Fibroblast of skin of scalp (primary cell): ENCODE data around the gene SLC38A10.

Source experiments
- DNase-seq: peaks from one replicate; pipeline ENCODE4 v3.0.0-alpha.2; 2013

The SLC38A10 gene

GRCh38 chr17:81298991-81299738 lies 4.1 kb upstream of the SLC38A10 start:
- no peak for DNase-seq

DNA sequence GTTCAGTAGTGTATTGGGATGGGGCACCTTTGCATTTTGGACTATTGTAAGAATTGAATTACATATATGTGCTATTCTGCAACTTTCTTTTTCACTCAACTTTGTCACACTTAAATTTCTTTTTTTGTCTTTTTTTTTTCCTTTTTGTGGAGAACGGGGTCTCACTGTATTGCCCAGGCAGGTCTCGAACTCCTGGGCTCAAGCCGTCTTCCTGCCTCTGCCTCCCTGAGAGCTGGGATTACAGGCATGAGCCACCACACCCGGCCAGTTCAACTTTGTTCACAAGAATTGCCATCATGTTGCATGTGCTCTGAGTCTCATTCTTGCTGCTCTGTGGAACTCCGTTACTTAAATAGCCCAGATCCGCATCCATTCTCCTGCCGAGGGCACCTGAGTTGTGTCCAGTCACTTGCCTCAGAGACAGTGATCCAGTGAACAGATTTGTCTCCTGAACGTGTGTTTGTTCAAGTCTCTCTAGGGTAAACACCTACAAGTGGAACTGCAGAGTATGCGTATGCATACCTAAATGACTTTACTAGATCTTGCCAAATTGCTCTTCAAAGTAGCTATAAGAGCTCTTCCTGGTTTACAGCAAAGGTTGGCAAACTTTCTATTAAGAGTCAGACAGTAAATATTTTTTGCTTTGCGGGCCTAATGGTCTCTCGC lies 3.4 kb upstream of the SLC38A10 start:
- no peak for DNase-seq

DNA sequence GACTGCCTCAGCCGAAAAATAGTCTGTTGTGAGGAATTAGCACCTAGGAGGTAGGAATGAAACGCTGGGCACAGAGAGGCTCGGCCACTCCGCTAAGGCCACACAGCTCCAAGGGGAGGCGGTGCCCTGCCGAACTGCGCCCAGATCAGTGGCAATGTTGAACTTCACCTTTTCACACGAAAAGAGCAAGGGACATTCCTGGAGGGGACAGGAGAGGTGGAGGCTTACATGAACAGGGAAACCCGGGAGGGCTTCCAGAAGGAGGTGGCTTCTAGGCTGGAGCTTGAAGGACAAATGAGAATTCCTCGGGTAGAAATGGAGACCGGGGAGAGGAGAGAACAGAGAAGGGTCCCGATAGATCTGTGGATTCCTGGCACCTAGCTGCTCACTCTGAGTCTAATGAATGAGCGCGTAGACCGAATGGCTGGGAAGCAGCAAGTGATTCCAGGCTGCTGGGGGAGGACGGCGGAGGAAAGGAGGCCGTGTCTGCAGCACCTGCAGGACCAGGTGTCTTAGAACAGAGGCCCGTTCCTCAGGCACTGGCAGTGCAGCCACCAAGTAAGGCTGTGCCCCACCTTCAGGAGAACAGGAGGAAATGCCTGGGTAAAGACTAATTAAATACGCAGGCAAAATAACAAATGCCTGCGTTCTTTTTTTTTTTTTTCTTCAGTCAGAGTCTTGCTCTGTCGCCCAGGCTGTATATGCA lies 722 bp upstream of the SLC38A10 start:
- DNase-seq, result peak; percentile 32

GRCh38 chr17:81294512-81295030 lies 536 bp downstream of the SLC38A10 start:
- no peak for DNase-seq

- no peak for DNase-seq
These were observed 2.7 kb downstream of the SLC38A10 start for GRCh38 chr17:81292450-81292849.

- DNase-seq, result peak; percentile 61
These were observed 3.4 kb downstream of the SLC38A10 start for GRCh38 chr17:81291662-81292061.

DNA sequence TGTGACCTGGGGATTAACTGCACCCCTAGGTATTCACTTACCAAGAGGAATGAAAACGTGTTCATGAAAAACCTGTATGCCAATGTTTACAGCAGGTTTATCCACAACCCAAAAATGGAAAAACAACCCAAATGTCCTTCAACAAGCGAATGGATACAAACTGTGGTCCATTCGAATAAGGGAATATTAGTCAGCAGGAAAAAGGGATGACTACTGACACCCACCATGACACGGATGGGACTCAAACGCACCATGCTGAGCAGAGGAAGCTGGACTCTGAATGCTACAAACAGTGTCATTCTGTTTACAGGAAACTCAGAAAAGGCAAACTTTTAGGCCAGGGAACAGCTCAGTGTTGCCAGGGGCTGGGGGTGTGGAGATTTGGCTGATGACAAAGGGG lies 4.9 kb downstream of the SLC38A10 start:
- no peak for DNase-seq

DNA sequence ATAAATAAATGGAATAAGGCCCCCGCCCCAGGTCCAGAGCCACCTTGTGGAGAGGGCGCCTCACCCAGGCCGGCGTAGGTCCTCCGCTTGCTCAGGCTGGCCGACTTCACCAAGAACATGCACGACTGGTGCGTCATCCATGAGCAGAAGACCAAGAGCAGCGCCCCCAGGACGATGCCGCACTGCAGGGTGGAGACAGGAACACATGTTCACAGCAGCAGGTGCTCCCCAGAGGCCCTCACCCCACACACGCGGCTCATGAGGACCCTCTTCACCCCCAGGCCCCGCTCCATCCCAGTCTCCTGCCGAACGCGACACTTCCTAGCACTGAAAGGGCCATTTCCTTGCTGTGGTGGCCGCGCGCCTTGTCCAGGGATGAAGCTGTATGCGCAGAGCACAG lies 5.5 kb downstream of the SLC38A10 start:
- no peak for DNase-seq

DNA sequence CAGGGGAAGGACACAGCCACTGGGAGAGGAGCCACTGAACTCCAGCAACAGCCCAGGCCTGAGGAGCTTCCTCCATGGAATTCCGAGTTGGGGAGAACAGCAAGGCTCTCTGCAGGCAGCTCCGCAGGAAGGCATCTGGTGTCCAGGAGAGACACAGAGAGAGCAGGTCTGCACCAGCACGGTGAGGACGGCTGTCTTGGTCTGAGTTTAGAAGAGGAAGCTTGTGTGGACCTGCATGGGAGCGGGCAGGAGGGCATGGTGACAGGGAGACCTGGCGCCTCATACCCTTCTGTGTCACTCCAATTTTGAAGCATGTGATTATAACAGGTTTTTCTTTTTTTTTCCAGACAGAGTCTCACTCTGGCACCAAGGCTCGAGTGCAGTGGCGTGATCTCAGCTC lies 6.4 kb downstream of the SLC38A10 start:
- no peak for DNase-seq

- DNase-seq, result no peak
These were observed 7.2 kb downstream of the SLC38A10 start for GRCh38 chr17:81287741-81288430.

DNA sequence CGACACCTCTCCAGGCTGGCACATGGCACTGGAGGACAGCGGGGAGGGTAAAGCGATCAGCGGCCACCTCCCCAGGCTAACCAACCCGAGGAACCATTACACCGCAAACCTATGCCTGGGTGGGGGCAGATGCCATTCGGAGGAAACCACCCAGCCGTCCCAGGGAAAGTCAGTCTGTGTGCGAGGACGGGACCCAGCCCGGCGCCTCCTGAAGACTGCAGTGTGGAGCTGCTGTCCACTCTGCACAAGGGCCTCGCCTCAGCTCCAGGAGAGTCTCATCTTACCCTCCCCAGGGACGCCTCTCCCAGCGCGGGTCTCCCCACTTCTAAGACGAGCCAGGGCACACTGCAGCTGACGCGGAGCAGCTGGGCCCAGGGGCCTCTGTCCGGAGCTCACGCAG lies 8.0 kb downstream of the SLC38A10 start:
- no peak for DNase-seq

GRCh38 chr17:81286491-81287145 lies 8.5 kb downstream of the SLC38A10 start:
- DNase-seq, result no peak

GRCh38 chr17:81285894-81286293 lies 9.2 kb downstream of the SLC38A10 start:
- DNase-seq, result no peak

- peak; percentile 41 for DNase-seq
These were observed 9.8 kb downstream of the SLC38A10 start for GRCh38 chr17:81285179-81285878.

- no peak for DNase-seq
These were observed 12.2 kb downstream of the SLC38A10 start for GRCh38 chr17:81282876-81283275.

- no peak for DNase-seq
These were observed 13.0 kb downstream of the SLC38A10 start for GRCh38 chr17:81282141-81282540.

- no peak for DNase-seq
These were observed 14.5 kb downstream of the SLC38A10 start for GRCh38 chr17:81280571-81280970.

- no peak for DNase-seq
These were observed 15.5 kb downstream of the SLC38A10 start for GRCh38 chr17:81279278-81280275.

DNA sequence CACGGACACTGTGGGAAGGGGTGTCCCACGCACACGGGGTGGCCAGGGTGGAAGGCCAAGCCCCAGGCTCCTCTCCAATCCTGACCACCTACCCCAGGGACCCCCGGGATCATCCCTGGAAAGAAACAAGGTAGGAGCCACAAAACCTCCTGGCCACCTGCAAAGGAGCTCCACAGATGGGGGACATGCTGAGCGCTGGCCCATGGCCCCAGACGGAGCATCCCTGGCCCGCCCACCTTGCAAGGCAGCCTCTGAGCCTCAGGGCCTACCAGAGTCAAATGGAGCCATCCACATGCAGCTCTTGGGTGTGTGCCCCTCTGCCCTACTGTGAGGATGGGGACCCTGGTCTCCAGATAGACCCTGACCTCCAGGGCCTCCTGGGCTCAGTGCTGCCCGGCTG lies 16.3 kb downstream of the SLC38A10 start:
- no peak for DNase-seq

DNA sequence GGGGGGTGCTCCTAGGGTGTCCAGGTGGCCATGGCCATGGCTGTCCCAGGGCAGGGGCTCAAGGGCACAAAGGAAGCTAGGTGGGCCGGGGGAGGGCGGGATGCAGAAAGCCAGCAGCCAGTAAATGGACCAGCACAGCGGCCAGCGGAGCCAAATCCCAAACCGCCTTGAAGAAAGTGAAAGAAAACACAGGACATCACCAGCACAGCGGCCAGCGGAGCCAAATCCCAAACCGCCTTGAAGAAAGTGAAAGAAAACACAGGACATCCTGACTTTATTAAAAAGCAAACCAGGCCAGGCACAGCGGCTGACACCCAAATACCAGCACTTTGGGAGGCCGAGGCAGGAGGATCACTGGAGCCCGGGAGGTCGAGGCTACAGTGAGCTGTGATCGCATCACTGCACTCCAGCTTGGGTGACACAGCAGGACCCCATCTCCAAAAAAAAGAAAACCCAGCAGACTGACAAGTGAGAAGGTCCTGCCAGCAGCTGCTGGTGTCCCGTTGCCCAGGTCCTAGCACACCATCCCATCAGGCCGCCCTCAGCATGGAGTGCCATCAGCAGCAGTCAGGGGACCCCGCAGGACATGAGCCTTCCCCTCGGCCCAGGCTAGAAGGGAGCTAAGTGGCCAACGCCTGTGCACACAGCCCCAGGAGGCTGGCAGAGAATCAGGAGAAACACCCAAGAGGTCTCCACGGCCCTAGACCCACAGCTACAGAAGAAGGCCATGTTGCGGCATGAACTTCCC lies 17.0 kb downstream of the SLC38A10 start:
- DNase-seq, result no peak
